ENCODE measurements around the gene CALY. TPM values are rescaled to one million over a fixed set of nuclear protein-coding genes. Genes with fewer than 3 reads are reported as not detected.

The CALY gene
- total RNA-seq, 2 experiments from 2014 or later: not detected

DNA sequence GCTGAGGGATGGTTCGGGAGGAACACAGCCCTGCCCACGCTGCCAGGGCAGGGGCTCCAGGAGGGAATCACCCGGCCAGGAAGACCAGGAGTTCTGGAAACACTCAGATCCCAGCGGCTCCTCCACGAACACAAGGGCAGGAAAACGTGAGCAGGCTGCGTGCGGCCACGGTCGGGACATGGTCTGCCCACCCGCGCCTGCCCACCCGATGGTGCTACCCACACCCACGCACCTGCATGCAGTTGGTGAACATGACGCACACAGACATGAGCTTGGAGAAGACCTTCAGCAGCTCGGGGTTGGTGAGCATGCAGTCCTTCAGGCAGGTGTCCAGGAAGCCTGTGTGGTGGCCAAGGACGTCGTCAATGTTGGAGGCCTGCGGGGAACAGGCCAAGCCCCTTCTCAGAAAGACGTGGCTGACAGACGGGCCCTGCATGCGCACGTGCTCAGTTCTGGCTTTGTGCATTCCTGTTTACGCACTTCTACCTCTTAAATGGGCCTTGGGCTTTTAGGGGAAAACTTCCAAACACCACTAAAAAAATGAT is 53.8 kb downstream of the CALY start:
- POLR2A ChIA-PET: no interaction called here
- CTCF ChIA-PET: no interaction called here

DNA sequence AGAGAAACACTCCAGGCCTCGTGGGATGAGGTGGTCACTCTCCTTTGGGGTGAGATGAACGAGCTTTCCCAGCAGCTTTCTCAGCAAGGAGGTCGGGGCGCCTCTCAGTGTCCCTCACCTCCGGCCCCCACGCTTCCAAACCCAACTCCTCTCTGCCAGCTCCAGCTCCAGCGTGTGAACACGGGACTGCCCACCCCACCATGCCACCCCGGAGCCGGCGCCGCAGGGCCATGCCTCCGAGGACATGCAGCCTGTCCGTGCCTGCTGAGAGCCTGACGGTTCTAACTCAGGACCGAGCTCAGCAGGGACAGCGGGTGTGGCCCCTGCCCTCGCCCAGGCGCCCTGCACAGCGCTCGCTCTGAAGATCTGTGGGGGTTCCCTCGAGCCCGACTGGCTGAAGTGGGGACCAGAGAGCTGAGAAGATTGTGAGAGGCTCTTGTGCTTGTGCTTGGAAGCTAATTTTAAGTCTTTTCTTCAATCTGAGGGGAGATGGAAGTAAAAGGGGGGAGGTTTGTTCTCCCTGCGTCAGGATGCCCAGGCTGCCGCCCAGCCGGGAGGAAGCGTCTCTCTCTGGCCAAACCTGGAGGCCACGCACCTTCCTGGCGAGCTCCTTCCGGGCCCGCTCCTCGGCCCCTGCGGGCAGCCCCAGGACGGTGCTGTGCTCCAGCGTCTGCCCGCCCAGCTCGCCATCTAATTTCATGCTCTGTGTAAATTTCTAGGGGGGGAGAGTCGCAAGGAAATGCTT is 54.9 kb downstream of the CALY start:
- CTCF ChIA-PET: interaction anchor here (1.0 kb wide), 1 partner anchor 22 kb away, joined by 3 read pairs; no protein-coding TSS in a partner anchor

DNA sequence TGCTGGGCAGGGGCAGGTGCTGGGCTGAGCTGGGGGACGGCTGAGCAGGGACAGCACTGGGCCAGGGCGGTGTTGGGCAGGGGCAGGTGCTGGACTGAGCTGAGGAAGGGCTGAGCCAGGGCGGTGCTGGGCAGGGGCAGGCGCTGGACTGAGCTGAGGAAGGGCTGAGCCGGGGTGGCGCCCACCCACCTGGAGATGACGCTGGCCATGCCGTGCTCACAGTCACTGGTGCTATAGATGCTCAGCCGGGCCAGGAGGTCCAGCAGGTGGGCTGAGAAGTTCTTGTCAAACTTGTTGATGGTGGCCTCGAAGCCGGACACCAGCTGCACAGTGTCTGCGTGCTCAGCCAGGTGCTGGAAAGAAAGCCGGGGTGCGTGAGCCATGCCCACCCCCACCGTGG is 55.6 kb downstream of the CALY start:
- POLR2A ChIA-PET: no interaction called here
- CTCF ChIA-PET: interaction anchor here (0.6 to 1.0 kb wide), 3 partner anchors 13 to 53 kb away, joined by 3 to 4 read pairs (median 3); no protein-coding TSS in a partner anchor

More for the DNA sequence above, 54.9 kb downstream of the CALY start:
- POLR2A ChIA-PET: no interaction called here

DNA sequence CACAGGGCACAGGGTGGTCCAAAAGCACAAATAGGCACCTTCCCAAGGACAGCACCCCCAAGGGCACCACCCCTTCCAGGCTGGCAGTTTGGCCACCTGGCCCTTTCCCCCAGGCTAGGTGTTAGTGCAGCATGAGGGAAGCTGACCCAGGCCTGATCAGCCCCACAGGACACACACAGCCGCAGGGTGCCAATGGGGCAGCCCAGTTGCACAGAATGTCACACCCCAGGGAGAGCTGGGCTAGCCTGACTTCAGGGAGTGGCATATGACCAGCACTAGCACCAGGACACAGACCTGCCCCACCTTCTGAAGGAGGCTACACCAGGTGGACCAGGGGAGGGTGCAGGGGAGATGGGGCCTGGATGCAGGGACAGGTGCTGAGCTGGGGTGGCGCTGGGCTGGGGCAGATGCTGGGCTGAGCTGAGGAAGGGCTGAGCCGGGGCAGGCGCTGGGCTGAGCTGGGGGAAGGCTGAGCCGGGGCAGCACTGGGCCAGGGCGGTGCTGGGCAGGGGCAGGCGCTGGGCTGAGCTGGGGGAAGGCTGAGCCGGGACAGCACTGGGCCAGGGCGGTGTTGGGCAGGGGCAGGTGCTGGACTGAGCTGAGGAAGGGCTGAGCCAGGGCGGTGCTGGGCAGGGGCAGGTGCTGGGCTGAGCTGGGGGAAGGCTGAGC is 56.2 kb downstream of the CALY start:
- ChIA-PET POLR2A (no interaction called here), CTCF (interaction anchor here (0.6 to 1.5 kb wide), 3 partner anchors 13 to 53 kb away, joined by 3 to 4 read pairs (median 4); no protein-coding TSS in a partner anchor)

DNA sequence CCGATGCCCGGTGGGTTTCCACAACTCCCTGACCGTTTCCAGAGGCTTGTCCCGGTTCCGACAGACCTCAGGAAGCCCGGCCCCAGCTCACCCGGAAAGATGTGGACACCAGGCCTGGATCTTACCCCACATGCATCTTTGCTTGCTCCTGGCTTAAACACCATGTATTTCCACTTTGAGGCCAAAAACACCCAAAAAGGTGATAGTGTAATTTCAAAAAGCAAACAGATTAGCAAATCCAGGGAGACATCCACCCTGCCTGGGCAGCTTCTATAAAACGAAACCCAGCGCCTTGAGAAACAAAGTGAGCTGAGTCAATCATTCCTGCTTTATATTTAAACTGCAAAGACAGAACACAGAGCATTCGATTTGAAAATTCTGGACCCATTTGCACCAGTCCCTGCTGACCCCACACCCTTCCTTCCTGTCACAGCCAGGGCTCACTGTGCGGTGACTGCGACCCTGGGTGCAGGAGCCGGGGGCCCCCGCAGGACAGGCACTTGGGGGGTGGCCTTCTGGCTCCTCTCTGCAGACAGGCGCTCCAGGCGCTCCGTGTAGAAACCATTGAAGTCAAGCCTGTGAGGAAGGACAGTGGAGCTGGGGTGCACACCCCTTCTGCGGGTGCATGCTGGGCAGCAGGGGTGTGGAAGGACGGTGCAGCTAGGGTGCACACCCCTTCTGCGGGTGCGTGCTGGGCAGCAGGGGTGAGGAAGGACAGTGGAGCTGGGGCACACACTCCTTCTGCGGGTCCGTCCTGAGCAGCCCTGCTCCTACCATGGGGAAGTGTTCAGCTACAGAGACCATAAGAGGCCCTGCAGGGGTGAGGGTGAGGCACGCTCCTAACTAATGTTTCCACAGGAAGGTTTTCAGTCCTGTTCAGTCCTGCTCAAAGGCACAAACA is 57.1 kb downstream of the CALY start:
- ChIA-PET POLR2A (interaction anchor here (0.8 to 7.8 kb wide), 2 partner anchors 15 to 19 kb away, joined by 4 to 111 read pairs; no protein-coding TSS in a partner anchor), CTCF (interaction anchor here (1.5 kb wide), 2 partner anchors 21 to 22 kb away, joined by 4 to 5 read pairs; no protein-coding TSS in a partner anchor)

DNA sequence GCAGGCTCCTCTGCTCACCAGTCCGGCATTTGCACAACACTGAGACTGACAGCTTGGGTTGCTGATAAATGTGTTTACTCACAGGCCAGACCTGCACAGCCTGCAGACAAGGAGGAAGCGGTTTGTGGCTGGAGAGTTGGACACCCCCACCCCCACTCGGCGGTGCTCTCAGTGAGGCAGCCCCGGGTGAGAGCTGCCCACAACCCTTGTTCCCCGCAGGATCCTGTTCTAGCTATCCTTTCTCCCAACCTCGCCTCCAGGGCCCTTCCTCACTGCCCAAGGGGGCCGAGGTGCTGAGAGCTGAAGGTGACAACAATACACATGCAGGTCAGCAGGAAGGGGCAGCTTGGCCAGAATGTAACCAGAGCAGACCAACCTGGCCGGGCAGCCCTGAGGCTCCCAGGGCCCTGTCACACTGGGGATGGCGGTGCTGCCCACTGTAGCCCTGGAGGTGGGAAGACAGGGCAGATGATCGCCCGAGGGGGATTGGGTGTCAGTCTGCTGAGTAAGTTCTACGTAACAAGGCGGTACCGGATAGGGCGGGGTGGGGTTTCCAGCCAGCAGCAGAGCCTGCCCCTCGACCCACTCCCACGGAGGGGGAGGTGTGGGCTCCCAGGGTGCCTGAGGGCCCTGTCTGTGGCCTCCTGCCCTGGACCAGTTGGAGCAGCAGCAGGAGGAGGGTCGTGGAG is 58.0 kb downstream of the CALY start:
- POLR2A ChIA-PET: interaction anchor here (0.8 to 7.8 kb wide), 2 partner anchors 18 to 29 kb away, joined by 7 to 111 read pairs; no protein-coding TSS in a partner anchor
- CTCF ChIA-PET: interaction anchor here (0.6 to 1.5 kb wide), 7 partner anchors 9 to 1054 kb away, joined by 3 to 5 read pairs (median 4); no protein-coding TSS in a partner anchor

DNA sequence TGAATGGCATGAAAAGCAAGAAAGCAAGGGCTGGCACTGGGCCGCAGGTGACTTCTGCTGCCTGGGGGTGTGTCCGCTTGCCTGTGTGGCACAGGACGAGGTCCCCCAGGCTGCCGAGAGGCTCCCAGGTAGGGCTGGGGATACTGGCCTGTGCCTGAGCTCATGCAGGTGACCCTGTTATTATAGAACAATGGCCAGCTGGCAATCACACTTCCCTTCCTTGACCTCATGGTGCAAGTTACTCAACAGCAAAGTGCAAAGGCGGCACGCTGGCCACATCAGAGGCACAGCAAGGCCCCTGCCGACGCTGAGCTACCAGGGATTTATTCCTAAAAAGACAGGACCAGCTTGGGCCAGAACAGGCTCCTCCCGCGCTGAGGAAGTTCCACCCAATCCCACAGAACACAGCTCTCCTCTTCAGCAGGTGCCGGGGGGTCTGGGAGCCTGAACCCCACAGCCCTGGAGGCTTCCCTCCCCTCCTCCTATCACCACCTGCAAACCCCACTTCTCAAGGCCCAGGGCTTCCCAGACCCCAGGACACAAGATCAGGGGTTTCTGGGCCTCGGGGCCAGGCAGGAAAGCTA is 58.6 kb downstream of the CALY start:
- POLR2A ChIA-PET: interaction anchor here (0.8 to 7.8 kb wide), 2 partner anchors 17 to 29 kb away, joined by 7 to 111 read pairs; no protein-coding TSS in a partner anchor

DNA sequence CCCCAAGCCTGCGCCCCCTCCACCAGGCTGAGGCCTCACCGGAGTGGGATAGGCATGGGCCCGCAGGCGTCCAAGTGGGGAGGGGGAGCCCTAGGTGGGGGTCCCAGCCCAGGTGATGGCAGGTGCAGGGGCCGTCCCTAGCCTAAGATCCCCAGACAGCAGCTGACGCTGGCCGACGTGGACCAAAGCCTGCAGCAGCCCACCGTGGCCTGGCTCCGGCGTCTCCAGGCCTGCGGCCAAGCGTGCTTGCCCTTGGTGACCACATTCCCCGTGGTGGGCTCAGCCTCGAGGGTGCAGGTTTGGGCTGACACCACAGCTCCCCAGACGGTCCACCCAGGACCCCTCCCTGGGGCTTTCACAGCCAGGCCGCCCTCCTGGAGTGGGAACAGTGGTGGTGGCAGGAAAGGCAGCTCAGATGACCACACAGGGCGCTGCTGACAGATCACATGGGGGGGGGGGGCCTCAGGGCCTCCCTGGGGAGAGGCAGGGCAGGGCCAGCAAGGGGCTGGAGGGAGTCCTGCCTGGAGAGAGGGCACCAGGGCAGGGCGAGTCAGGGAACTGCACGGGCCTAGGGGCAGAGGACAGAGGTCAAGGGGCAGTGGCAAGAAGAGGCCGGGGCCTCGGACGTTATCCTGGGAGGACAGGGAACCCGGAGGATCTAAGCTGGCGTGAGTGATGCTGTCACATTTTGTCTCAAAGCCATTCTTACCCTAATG is 59.3 kb downstream of the CALY start:
- ChIA-PET CTCF (interaction anchor here (1.1 to 3.0 kb wide), 6 partner anchors 10 to 134 kb away, joined by 4 to 11 read pairs (median 4); no protein-coding TSS in a partner anchor), POLR2A (interaction anchor here (0.8 to 7.8 kb wide), 2 partner anchors 16 to 30 kb away, joined by 7 to 111 read pairs; no protein-coding TSS in a partner anchor)

More for the DNA sequence above, 58.6 kb downstream of the CALY start:
- CTCF ChIA-PET: interaction anchor here (0.6 to 1.5 kb wide), 7 partner anchors 10 to 1053 kb away, joined by 3 to 5 read pairs (median 4); no protein-coding TSS in a partner anchor

DNA sequence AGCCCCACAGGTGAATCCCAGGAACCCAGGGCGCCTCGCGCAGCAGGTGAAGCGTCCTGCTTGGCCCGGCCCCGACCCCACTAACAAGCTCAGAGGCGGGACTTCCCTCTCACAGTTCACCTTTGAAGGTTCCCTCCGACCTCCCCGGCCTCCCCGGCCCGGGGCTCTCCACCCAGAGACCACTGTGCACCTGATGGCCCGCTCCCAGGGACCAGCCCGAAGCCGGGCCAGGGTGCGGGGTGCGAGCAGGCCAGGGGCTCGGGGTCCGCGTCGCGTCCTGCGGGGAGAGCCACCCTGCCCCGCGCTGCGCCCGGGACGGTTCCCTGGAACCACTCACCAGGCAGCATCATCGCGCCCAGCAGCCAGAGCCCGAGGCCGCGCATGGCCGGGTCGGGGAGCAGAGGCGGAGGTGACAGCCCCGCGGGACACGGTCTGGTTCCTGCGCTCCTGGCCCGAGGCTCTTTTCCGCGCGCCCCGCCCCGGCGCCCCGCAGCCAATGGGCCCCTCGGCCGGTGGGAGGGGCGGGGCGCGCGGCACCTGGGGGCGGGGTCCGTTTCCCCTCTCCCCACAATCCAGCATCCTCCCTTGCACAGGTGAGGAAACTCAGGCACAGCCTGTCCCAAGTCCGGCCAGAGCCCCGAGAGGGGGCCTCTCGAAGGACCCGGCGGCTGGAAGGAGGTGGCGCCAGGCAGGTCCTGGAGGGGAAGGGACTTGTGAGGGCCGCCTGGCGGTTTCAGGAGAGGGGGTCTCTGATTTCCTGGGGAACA is 60.1 kb downstream of the CALY start, which contains the start of gene ADAM8:
Gene ADAM8, minus strand, starts transcription at position 434 of the 767 bp plus-strand sequence. Its CDS starts 51 bp downstream, at position 383.
- ChIA-PET POLR2A (interaction anchor here (0.6 to 7.8 kb wide), 2 partner anchors 16 to 136 kb away, joined by 3 to 111 read pairs; no protein-coding TSS in a partner anchor), CTCF (interaction anchor here (1.5 to 3.0 kb wide), 4 partner anchors 13 to 115 kb away, joined by 4 to 25 read pairs (median 8); no protein-coding TSS in a partner anchor)

DNA sequence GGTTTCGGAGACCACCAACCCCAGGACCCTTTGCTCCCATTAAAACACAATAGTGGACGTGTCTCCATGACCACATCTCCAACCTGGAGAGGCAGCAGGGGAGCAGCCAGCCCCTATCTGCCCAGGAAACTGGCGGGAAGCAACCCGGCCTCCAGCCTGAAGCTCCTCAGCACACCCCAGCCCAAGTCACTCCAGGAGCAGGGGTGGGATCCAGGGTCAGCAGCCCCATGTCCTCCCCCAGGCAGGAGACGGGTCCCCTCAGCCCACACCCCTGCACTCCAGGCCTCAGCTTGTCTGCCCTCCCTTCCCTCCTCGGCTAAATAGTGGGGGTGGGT is 60.6 kb downstream of the CALY start:
- POLR2A ChIA-PET: interaction anchor here (7.8 kb wide), 1 partner anchor 15 kb away, joined by 111 read pairs; no protein-coding TSS in a partner anchor
- CTCF ChIA-PET: interaction anchor here (0.6 to 3.0 kb wide), 8 partner anchors 9 to 115 kb away, joined by 3 to 25 read pairs (median 4); no protein-coding TSS in a partner anchor

DNA sequence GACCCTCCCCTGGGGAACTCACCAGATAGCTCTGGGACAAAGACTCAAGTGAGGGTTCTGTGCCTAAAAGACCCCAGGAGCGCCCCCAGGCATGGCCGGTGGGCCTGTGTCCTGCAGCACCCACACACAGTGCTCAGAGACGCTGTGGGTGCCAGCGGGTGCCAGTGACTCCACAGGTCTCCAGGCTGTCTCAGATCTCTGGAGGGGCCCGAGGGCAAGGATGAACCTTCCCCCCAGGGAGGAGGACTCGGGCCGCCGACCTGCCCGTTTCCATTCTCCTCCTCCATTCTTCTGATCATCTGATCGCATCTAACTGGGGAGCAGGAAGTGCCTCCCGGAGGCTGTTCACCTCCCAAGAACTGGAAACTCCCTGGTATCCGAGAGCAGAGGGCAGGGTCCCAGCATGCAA is 61.0 kb downstream of the CALY start:
- CTCF ChIA-PET: interaction anchor here (0.6 to 3.0 kb wide), 11 partner anchors 9 to 132 kb away, joined by 3 to 25 read pairs (median 4); no protein-coding TSS in a partner anchor
- POLR2A ChIA-PET: interaction anchor here (0.8 to 7.8 kb wide), 2 partner anchors 15 to 30 kb away, joined by 3 to 111 read pairs; no protein-coding TSS in a partner anchor

DNA sequence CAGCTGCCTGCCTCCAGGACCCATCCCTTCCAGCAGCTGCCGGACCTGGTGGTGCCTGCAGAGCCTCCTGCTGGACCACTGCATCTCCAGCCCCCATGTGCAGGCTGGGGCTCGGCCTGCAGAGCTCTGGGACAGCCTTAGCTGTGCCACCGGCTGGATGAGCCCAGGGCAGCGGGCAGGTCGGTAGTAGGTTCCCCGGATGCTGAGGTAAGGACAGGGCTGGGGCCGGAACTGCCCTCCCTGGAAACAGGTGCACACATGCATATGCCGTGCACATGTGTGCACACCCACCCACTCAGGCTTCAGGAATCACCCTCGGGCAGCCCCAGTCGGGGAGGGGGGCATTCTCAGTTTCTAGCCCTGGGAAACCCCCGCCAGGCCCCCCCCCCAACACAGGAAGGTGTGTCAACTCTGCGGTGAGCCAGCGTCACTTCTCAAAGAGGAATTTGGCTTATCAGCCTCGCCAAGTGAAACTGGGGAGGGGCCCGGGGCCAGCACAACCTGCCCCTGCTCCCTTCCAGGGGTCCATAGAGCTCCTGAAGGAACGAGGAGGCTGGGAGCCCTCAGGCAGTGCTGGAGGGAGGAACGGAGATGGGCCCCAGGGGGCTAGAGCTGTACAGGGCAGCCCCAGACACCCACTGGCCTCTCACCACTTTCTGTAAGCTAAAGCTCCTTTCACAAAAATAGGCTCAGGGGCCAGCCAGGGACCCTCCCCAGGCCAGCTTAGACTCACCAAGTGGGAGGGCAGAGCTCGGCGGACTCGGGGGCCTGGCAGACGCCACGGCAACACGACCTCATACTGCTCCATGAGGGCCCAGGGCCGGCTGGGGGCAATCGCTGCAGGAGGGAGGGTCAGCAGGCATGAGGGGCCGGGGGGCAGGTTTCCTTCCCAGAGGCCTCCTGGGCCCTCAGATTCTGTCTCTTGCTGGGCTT is 61.7 kb downstream of the CALY start:
- ChIA-PET POLR2A (interaction anchor here (0.7 to 7.8 kb wide), 3 partner anchors 14 to 54 kb away, joined by 3 to 111 read pairs (median 3); no protein-coding TSS in a partner anchor), CTCF (interaction anchor here (0.6 to 3.0 kb wide), 10 partner anchors 8 to 132 kb away, joined by 3 to 25 read pairs (median 4); no protein-coding TSS in a partner anchor)
